Mucosa of rectum (tissue), 2 donors: ENCODE measurements around the gene PPP2R5B.

Experiments
- H3K27ac ChIP-seq, 2 donors: one replicate each; pipeline ENCODE4 v1.7.0; 2013; ENCODE audit warnings: inconsistent platforms in 2 of 2, low read depth in 2 of 2, low read length in 2 of 2
- H3K27me3 ChIP-seq, 2 donors: one replicate each; pipeline ENCODE4 v1.7.0; 2013; ENCODE audit warnings: low read length in 2 of 2; ENCODE audit not compliant: control insufficient read depth in 2 of 2, insufficient read depth in 2 of 2
- H3K36me3 ChIP-seq, 2 donors: one replicate each; pipeline ENCODE4 v1.7.0; 2013; ENCODE audit warnings: low read length in 2 of 2; ENCODE audit not compliant: control insufficient read depth in 2 of 2, insufficient read depth in 2 of 2
- H3K4me1 ChIP-seq, 2 donors: one replicate each; pipeline ENCODE4 v1.7.0; 2013; ENCODE audit warnings: low read length in 2 of 2, mild to moderate bottlenecking in 1 of 2; ENCODE audit not compliant: control insufficient read depth in 2 of 2, insufficient read depth in 2 of 2
- H3K4me3 ChIP-seq, 2 donors: one replicate each; pipeline ENCODE4 v1.7.0; 2013; ENCODE audit warnings: low read length in 2 of 2
- H3K9ac ChIP-seq, 2 donors: one replicate each; pipeline ENCODE4 v1.7.0; 2013; ENCODE audit warnings: low read length in 2 of 2, low read depth in 1 of 2, mild to moderate bottlenecking in 1 of 2
- H3K9me3 ChIP-seq, 2 donors: one replicate each; pipeline ENCODE4 v1.7.0; 2013; ENCODE audit warnings: low read length in 2 of 2; ENCODE audit not compliant: control insufficient read depth in 2 of 2
- donor health status: healthy.
- donor health status: Normal muscosa, but diverticular disease.

PPP2R5B gene

DNA sequence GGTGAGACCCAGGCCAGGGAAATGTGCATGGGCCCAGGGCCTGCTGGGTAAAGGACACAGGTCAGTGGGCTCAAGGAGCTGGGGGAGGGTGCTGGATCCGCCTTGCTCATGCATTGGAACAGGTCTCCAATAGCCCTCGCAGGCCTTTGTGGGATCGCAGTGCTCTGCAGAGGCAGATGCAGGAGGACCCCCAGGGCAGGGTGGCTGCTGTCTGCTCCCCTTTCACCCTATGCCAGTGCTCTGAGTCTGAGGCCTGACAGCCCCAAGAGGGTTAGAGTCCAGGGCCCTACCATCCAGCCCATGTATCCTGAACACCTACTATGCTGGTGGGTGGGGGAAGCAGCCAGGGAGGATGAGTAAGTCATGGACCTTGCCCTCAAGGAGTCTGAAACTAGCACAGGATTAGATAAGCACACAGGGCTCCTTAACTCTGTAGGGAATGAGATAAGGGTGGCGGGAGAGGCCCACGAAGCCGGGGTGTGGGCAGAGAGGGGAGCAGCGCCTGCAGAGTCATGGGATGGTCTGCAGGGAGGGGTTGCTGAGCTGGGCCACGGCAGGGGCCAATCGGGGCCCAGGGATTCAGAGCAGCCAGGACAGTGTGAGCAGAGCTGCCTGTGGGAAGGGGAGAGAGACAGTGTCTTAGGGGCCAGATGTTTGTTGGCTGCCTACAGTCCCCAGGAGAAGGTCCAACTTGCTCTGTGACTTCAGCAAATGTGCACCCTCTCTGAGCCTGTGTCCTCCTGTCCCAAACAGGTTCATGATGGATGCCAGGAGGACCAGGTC, 35.6 kb upstream of the PPP2R5B start:
- no peaks in the 10 kb centered on the region for H3K9me3 ChIP-seq
- H3K9ac ChIP-seq = peak overlapping the region; percentile 63 to 98
- H3K27me3 ChIP-seq = no peaks in the 10 kb centered on the region
- peak overlapping the region; percentile 95 to 99 for H3K27ac ChIP-seq
- peaks cover 26 to 44% of the 10 kb centered on the region in 2 donors for H3K4me1 ChIP-seq
- peaks cover 19 to 21% of the 10 kb centered on the region in 2 donors for H3K36me3 ChIP-seq
- H3K4me3 ChIP-seq = peak overlapping the region; percentile 93 to 96

DNA sequence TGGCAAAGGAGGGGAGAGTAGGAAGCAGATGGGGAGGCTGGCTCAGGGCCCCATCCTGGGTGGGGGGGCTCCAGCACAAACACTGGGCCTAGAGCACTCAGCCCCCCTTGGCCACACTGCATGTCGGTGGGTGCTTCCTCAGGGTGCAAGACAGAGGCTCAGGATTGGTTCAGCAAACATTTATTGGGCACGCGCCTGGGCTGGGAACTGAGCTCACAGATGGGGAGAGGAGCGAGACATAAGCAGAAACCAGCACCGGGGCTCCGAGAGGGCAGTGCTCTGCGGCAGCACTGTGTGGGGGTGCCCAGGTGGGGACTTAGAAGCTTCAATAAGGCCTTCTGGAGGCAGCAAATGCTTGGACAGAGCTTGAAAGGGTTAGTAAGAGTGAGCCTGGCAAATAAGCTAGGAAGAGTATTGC, 34.0 kb upstream of the PPP2R5B start:
- Histone ChIP-seq H3K36me3 (peaks cover 19 to 21% of the 10 kb centered on the region in 2 donors), H3K4me3 (peak overlapping the region; percentile 93 to 96), H3K9me3 (no peaks in the 10 kb centered on the region), H3K27ac (peak overlapping the region; percentile 95 to 99), H3K4me1 (peaks cover 29 to 50% of the 10 kb centered on the region in 2 donors), H3K27me3 (no peaks in the 10 kb centered on the region), H3K9ac (peak overlapping the region; percentile 95 to 98)

DNA sequence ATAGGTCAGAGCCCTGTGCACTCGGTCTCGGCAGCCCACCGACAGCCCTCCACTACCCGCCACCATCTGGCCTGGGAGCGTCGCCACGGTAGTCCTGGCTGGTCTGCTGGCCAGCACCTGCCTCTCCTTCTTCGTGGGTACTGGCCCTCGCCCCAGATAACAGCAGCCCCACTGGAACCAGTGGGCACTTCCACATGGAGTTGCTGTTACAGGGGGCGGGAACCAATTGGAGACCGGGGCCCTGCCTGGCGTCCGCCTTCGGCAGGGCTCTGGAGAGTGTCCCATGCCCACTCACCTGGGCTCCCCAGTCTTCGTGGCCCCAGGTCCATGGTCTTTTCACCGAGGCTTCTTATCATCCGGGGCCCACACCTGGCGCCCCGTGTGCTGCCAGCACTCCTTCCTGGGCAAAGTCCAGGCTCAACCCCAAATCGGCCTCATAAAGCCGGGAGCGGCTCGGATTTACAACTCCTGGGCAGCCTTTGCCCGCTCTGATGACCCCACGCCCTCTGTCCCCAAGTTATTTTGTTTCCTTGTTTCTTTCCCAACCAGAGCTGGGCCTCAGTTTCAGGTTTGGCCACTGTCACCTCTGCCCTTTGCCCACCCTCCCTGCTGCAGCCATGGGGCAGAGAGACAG, 33.2 kb upstream of the PPP2R5B start:
- H3K36me3 ChIP-seq = peaks cover 19 to 21% of the 10 kb centered on the region in 2 donors
- no peaks in the 10 kb centered on the region for H3K9me3 ChIP-seq
- H3K27me3 ChIP-seq = no peaks in the 10 kb centered on the region
- H3K27ac ChIP-seq = peak overlapping the region; percentile 95 to 99
- peak overlapping the region; percentile 98 for H3K9ac ChIP-seq
- H3K4me3 ChIP-seq = peak overlapping the region; percentile 93 to 96
- H3K4me1 ChIP-seq = peaks cover 29 to 49% of the 10 kb centered on the region in 2 donors

DNA sequence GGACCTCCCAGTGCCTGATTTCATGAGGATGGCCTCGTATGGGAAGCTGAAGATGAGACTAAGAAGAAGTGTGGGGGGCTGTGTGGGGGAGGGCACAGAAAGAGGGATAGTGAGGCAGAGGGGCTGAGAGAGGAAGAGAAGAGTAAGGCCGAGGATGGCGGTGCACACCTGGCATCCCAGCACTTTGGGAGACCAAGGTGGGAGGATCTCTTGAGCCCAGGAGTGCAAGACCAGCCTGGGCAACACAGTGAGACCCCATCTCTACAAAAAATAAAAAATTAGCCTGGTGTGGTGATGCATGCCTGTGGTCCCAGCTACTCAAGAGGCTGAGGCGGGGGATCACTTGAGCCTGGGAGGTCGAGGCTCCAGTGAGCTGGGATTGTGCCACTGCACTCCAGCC, 32.6 kb upstream of the PPP2R5B start:
- Histone ChIP-seq H3K36me3 (peaks cover 19 to 21% of the 10 kb centered on the region in 2 donors), H3K27me3 (no peaks in the 10 kb centered on the region), H3K9ac (peak overlapping the region; percentile 98), H3K27ac (peak overlapping the region; percentile 95 to 99), H3K4me3 (peak overlapping the region; percentile 93 to 96), H3K9me3 (no peaks in the 10 kb centered on the region), H3K4me1 (peaks cover 29 to 48% of the 10 kb centered on the region in 2 donors)

DNA sequence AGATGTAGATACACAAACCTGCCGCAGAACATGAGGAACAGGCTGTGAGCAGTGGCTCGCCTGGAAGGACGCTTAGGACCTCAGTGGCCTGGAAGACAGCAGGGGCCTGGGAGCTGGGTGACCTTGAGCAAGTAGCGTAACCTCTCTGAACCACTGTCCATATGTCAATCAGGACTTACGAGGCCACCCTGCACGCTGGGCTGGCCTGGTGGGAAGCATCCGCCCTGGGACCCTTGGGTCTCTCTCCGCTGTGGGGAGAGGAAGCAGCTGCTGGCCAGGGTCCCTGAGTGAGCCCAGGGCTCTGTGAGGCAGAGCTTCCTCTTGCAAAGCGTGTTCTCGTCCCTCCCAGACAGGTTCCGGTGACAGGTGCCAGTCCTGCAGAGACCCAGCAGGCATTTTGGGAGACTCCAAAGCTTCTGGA, 32.1 kb upstream of the PPP2R5B start:
- Histone ChIP-seq H3K36me3 (peaks cover 20 to 26% of the 10 kb centered on the region in 2 donors), H3K4me1 (peaks cover 29 to 46% of the 10 kb centered on the region in 2 donors), H3K27ac (peak overlapping the region; percentile 95 to 99), H3K9me3 (no peaks in the 10 kb centered on the region), H3K9ac (peak overlapping the region; percentile 98), H3K27me3 (no peaks in the 10 kb centered on the region), H3K4me3 (peak overlapping the region; percentile 93 to 96)

DNA sequence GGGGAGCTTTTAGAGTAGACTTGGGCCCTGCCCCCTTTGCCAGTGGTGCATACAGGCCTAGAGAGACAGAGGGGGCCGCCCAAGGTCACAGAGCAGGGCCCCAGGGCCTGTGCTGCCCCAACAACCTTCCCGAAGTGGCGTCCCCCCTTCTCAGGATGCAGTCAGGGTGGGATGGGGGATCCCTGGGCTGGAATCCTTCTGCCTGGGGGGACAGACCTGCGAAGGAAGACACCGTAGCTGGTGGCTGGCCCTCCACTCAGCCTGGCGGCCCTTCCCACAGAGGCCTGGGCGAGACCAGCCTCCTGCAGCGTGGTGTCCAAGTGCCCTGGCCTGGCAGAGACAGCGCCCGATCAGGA, 31.7 kb upstream of the PPP2R5B start:
- Histone ChIP-seq H3K9ac (peak overlapping the region; percentile 98), H3K36me3 (peaks cover 23 to 29% of the 10 kb centered on the region in 2 donors), H3K4me3 (peak overlapping the region; percentile 93 to 96), H3K27me3 (no peaks in the 10 kb centered on the region), H3K9me3 (no peaks in the 10 kb centered on the region), H3K4me1 (peaks cover 25 to 42% of the 10 kb centered on the region in 2 donors), H3K27ac (peak overlapping the region; percentile 95 to 99)

DNA sequence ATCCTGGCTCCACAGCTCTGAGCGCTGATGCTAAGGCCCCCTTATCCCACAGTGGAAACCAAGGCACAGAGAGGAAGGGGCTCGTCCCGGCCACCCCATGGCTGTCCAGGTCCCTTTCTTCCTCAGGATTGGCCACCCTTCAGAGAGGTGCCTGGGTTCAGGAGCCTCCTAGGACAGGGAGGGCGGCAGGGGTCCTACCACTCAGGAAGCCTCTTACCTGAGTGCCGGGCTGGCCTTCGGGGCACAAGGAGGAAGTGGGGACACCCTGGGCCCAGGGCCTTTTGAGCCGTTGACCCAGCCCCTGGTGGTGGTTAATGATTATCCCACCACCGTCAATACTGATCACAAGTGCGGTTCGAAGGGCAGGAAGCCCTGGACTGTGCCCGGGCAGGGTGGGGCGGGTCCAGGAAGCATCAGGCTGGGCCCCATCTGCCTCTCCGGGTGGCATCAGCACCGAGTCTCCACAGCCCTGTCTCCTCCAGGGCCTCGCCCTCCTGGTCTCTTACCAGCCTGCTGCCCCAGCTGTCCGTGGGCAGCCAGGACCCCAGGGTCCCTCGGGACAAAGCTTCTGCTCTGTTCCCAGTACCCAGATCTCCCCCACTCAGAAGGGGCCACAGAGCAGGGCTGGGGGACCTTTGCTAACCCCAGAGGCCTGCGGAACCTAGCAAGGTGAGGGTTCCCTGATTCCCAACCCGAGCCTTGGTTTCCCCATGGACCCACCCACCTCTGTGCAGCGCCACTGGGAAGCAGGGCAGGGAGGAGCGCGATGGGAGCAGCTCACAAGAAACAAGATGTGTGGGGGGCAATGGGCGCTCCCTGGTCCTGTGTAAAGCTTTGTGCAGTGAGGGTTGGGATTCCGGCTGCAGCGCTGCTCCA, 31.1 kb upstream of the PPP2R5B start:
- peak overlapping the region; percentile 95 to 99 for H3K27ac ChIP-seq
- H3K9me3 ChIP-seq = no peaks in the 10 kb centered on the region
- peak overlapping the region; percentile 93 to 96 for H3K4me3 ChIP-seq
- peaks cover 20 to 36% of the 10 kb centered on the region in 2 donors for H3K4me1 ChIP-seq
- H3K36me3 ChIP-seq = peaks cover 29 to 35% of the 10 kb centered on the region in 2 donors
- no peaks in the 10 kb centered on the region for H3K27me3 ChIP-seq
- H3K9ac ChIP-seq = peak overlapping the region; percentile 98

DNA sequence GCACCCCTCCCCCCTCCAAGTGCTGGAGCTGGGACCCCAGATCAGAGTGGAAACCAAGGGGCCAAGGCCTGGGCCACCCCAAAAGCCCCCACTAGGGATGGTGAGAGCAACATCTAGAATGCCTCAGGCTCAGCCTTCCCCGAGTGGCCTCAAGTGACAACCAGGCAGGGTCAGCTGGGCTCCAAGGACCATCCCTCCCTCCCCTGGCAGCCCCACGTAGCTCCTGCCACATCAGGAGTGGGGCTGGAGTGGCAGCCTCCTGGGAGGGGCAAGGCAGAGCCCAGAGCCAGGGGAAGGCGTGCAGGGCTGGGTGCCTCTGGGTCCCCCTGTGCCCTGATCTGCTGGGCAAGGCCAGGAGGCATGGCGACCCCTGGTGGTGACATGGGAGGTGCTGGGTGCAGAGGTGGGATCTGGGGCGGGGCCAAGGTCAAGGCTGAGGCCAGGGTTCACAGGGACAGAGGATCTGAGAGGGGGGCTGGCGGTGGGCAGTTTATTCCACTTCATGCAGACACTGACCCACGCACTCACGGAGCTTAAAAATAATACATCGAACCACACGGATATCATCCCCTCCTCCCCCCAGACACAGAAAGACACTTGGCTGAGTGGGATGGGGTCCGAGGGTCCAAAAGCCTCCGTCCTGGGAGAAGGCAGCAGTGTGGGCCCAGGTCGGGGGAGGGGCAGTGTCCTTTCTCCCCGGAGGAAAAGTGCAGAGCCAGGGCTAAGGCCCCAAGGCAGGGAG, 30.2 kb upstream of the PPP2R5B start:
- Histone ChIP-seq H3K4me3 (peak overlapping the region; percentile 93 to 96), H3K4me1 (peaks cover 17 to 28% of the 10 kb centered on the region in 2 donors), H3K27me3 (no peaks in the 10 kb centered on the region), H3K36me3 (peaks cover 34 to 36% of the 10 kb centered on the region in 2 donors), H3K9me3 (no peaks in the 10 kb centered on the region), H3K27ac (peak overlapping the region; percentile 95 to 99), H3K9ac (peak overlapping the region; percentile 83 to 98)

DNA sequence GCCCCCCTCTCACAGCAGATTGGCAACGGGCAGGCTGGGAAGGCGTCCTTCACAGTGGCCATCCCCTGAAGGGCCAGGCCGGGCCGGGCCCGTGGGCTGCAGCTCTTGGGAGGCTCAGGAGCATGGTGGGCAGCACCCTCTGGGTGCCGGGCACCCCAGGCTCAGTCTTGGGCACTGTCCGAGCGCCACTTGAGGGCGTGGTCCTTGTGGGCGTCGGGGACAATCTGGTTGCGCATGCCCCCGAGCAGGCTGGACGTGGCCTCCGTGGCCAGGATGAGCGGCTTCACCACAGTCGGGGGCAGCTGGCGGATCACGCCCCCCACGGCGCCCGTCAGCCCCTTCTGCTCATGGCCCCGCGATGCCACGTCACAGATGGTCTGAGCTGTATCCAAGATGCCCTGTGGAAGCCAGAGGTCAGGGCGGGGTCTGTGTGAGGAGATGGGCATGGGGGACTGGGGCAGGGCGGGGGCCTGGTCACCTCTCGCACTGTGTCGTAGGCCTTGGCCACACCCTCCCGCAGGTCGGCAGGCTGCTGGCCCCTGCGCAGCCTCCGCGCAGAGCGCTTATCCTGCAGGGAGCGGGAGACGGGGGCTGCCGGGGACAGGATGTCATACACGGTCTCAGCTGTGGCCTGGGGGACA, 29.6 kb upstream of the PPP2R5B start:
- Histone ChIP-seq H3K27me3 (no peaks in the 10 kb centered on the region), H3K9me3 (no peaks in the 10 kb centered on the region), H3K36me3 (peaks cover 36 to 37% of the 10 kb centered on the region in 2 donors), H3K4me3 (no peak overlapping the region), H3K4me1 (peaks cover 13 to 23% of the 10 kb centered on the region in 2 donors), H3K27ac (peak overlapping the region; percentile 95 to 99), H3K9ac (peak overlapping the region in 1 of 2 donors; percentile 98)
